ENCODE measurements around the gene ST8SIA6. TPM values are rescaled to one million over a fixed set of nuclear protein-coding genes. Genes with fewer than 3 reads are reported as not detected.

The ST8SIA6 gene
- total RNA-seq, 1 experiment from 2014 or later = 1.3 TPM

DNA sequence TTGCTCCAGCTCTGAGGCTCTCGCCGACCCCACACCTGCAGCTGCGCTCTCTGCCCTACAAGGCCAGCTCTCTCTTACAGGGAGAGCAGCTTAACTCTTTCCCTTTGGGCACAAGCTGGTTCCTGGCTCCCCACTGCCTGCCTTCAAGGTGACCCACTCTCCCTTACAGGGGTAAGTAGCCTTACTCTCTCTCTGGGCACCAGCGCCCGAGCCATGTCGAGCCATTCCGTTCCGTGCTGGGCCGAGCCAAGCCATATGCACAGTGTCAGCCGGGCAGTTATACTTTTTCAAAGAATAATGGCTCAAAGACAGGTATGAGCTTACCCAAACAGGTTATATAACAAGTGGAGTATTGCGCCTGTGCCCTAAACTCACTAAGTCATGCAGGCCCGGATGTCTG is 181.7 kb downstream of the ST8SIA6 start (continued):
- TF ChIP-seq EZH2 (IDR thresholded peaks at IDR 0.05) = no peak
- TF ChIP-seq EGR1 (IDR thresholded peaks at IDR 0.05; ENCODE audit: low read depth) = no peak
- no peak for TF ChIP-seq JUND (IDR thresholded peaks at IDR 0.05)
- TF ChIP-seq SRF (IDR thresholded peaks at IDR 0.05; ENCODE audit: low read depth) = no peak
- TF ChIP-seq ZNF274 (IDR thresholded peaks at IDR 0.05; ENCODE audit: low read depth, low read length) = no peak
- TF ChIP-seq CEBPB (IDR thresholded peaks at IDR 0.05; ENCODE audit: low read depth) = no peak
- no peak for TF ChIP-seq SIN3A (IDR thresholded peaks at IDR 0.05; ENCODE audit: low read depth)

Other genes with a start within 250 kb of the ST8SIA6 start
- gene VIM, start 226.4 kb downstream of the ST8SIA6 start, total RNA-seq (2021; ENCODE audit: unreplicated experiment) = 7.2 TPM
- 21.6 TPM for gene HACD1, start 162.8 kb upstream of the ST8SIA6 start, total RNA-seq (2021; ENCODE audit: unreplicated experiment)
- gene STAM, start 189.6 kb upstream of the ST8SIA6 start, total RNA-seq (2021; ENCODE audit: unreplicated experiment) = 23.0 TPM

Data from HCT116 (cell line).